Renal cortex interstitium (tissue), 11 donors: ENCODE results near the gene CCDC183. TPM values are rescaled to one million over a fixed set of nuclear protein-coding genes. Genes with fewer than 3 reads are reported as not detected.

ENCODE experiments used
- DNase-seq, 11 donors: peaks; one replicate each; pipeline ENCODE4 v3.0.0-alpha.2; 2013; ENCODE audit warnings: low read depth in 9 of 11, low spot score in 4 of 11; ENCODE audit errors: extremely low read depth in 1 of 11
- polyA plus RNA-seq, 3 donors: library from polyadenylated mRNA; unstranded; fragments of 120-200 nt; gene quantifications; one replicate each; pipeline ENCODE4 v1.2.1, GENCODE V29; 2013; ENCODE audit not compliant: insufficient read length in 3 of 3

Gene CCDC183
- polyA plus RNA-seq, 3 donors: 3.1 to 7.4 (median 5.8) TPM

GRCh38 chr9:136853596-136854112 lies 57.5 kb downstream of the CCDC183 start:
- no peak for DNase-seq

DNA sequence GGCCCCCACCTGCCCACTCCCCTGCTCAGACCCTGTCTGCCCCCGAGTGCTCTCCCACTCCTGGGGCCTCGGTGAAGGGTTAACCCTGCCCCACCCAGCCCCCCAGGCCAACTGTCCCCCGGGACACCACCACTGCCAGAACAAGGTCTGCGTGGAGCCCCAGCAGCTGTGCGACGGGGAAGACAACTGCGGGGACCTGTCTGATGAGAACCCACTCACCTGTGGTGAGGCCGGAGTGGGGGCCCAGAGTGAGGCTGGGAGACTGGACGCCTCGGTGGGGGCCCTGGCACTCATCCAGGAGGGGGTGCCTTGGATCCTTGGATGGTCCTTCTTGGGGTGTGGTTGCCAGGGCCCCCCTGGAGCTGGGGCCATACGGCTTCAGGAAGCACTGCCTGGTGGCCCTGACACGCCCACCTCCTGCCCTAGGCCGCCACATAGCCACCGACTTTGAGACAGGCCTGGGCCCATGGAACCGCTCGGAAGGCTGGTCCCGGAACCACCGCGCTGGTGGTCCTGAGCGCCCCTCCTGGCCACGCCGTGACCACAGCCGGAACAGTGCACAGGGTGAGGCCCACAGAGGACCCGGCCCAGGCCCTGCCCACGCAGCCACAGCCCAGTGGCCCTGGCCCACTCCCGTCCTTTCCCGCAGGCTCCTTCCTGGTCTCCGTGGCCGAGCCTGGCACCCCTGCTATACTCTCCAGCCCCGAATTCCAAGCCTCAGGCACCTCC lies 58.1 kb downstream of the CCDC183 start:
- no peak for DNase-seq

- no peak for DNase-seq
These were observed 58.8 kb downstream of the CCDC183 start for GRCh38 chr9:136854842-136855460.

GRCh38 chr9:136855461-136856078 lies 59.4 kb downstream of the CCDC183 start:
- no peak for DNase-seq

DNA sequence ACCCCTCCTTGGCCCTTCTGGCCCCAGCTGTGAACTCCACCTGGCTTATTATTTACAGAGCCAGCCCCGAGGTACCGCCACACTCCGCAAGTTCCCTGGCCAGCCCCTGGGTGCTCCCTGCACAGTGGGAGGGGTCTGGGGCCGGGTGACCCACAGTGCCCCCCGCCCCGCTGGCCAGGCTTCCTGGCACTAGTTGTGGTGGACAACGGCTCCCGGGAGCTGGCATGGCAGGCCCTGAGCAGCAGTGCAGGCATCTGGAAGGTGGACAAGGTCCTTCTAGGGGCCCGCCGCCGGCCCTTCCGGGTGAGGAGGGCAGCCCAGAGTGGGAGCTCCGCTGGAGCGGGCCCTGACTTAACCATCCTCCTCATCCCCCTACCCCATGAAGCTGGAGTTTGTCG lies 59.9 kb downstream of the CCDC183 start:
- no peak for DNase-seq

DNA sequence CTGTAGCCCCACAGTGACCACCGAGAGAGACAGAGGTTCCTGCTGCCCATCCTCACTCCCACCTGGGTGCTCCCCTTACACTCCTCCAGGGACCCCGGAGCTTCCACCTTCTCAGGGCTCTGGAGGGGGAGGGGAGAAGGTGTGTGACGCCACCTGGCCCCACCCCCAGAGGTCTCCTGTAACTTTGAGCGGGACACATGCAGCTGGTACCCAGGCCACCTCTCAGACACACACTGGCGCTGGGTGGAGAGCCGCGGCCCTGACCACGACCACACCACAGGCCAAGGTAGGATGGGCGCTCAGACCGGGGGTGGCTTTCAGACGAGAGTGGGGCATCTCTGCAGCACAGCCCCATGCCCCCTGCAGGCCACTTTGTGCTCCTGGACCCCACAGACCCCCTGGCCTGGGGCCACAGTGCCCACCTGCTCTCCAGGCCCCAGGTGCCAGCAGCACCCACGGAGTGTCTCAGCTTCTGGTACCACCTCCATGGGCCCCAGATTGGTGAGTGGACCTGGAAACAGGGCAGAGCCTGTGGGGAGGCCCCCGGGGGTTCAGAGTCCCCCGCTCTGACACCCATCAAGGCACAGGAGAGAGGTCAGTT lies 60.5 kb downstream of the CCDC183 start:
- DNase-seq: no peak

DNA sequence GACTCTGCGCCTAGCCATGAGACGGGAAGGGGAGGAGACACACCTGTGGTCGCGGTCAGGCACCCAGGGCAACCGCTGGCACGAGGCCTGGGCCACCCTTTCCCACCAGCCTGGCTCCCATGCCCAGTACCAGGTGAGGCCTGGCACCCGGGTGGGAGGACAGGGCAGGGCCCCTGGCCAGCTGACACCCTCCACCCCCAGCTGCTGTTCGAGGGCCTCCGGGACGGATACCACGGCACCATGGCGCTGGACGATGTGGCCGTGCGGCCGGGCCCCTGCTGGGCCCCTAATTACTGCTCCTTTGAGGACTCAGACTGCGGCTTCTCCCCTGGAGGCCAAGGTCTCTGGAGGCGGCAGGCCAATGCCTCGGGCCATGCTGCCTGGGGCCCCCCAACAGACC lies 61.0 kb downstream of the CCDC183 start:
- no peak for DNase-seq

Other genes with a start within 250 kb of the CCDC183 start
- gene EGFL7, start 133.4 kb upstream of the CCDC183 start, polyA plus RNA-seq: 10 to 100 TPM; 43.8 to 79.8 (median 74.3) TPM
- 10 to 100 TPM; 31.5 to 51.9 (median 50.0) TPM for gene AGPAT2, start 108.9 kb upstream of the CCDC183 start, polyA plus RNA-seq
- 10 to 100 TPM; 27.0 to 41.9 (median 38.8) TPM for gene DIPK1B, start 83.8 kb upstream of the CCDC183 start, polyA plus RNA-seq
- gene LCN10, start 53.4 kb upstream of the CCDC183 start, polyA plus RNA-seq: 1 to 10 TPM in 2 of 3 donors, under 1 TPM in 1; 0.95 to 2.8 (median 2.5) TPM
- gene LCN6, start 47.8 kb upstream of the CCDC183 start, polyA plus RNA-seq: not detected
- under 1 TPM in 2 of 3 donors, not detected in 1; 0.14 to 0.26 TPM for gene LCN8, start 38.1 kb upstream of the CCDC183 start, polyA plus RNA-seq
- gene LCN15, start 31.8 kb upstream of the CCDC183 start, polyA plus RNA-seq: under 1 TPM in 2 of 3 donors, not detected in 1; 0.06 to 0.16 TPM
- gene TMEM141, start 5.0 kb upstream of the CCDC183 start, polyA plus RNA-seq: 10 to 100 TPM; 53.5 to 81.8 (median 70.3) TPM
- 10 to 100 TPM; 59.2 to 79.6 (median 70.5) TPM for gene RABL6, start 11.6 kb downstream of the CCDC183 start, polyA plus RNA-seq
- gene AJM1, start 46.1 kb downstream of the CCDC183 start, polyA plus RNA-seq: 1 to 10 TPM in 2 of 3 donors, under 1 TPM in 1; 0.64 to 1.7 (median 1.5) TPM
- 100 to 1,000 TPM in 1 of 3 donors, 10 to 100 TPM in 2; 63.4 to 111 (median 93.7) TPM for gene PHPT1, start 53.1 kb downstream of the CCDC183 start, polyA plus RNA-seq
- 10 to 100 TPM in 1 of 3 donors, 1 to 10 TPM in 2; 4.8 to 10.9 (median 9.9) TPM for gene MAMDC4, start 56.0 kb downstream of the CCDC183 start, polyA plus RNA-seq
- gene EDF1, start 70.0 kb downstream of the CCDC183 start, polyA plus RNA-seq: 100 to 1,000 TPM; 322 to 427 (median 394) TPM
- 10 to 100 TPM; 10.2 to 15.9 (median 14.7) TPM for gene TRAF2, start 90.2 kb downstream of the CCDC183 start, polyA plus RNA-seq
- 10 to 100 TPM; 33.7 to 58.7 (median 54.3) TPM for gene FBXW5, start 148.4 kb downstream of the CCDC183 start, polyA plus RNA-seq
- 1 to 10 TPM in 1 of 3 donors, under 1 TPM in 2; 0.44 to 1.4 (median 0.57) TPM for gene C8G, start 148.9 kb downstream of the CCDC183 start, polyA plus RNA-seq
- 10 to 100 TPM; 17.8 to 47.3 (median 24.5) TPM for gene LCN12, start 155.9 kb downstream of the CCDC183 start, polyA plus RNA-seq
- gene PTGDS, start 181.2 kb downstream of the CCDC183 start, polyA plus RNA-seq: 100 to 1,000 TPM in 1 of 3 donors, 10 to 100 TPM in 2; 42.1 to 113 (median 66.3) TPM
- gene LCNL1, start 186.7 kb downstream of the CCDC183 start, polyA plus RNA-seq: under 1 TPM; 0.14 to 0.40 (median 0.39) TPM
- 10 to 100 TPM; 23.7 to 40.2 (median 39.3) TPM for gene PAXX, start 196.1 kb downstream of the CCDC183 start, polyA plus RNA-seq
- gene CLIC3, start 200.2 kb downstream of the CCDC183 start, polyA plus RNA-seq: under 1 TPM; 0.37 to 0.75 (median 0.39) TPM
- 10 to 100 TPM; 43.4 to 66.6 (median 61.6) TPM for gene ABCA2, start 231.9 kb downstream of the CCDC183 start, polyA plus RNA-seq
- under 1 TPM; 0.07 to 0.15 (median 0.12) TPM for gene FUT7, start 235.8 kb downstream of the CCDC183 start, polyA plus RNA-seq
- 10 to 100 TPM; 12.9 to 38.4 (median 31.5) TPM for gene NPDC1, start 249.8 kb downstream of the CCDC183 start, polyA plus RNA-seq